HepG2 (cell line): ENCODE results near the gene NVL. TPM values are rescaled to one million over a fixed set of nuclear protein-coding genes. Genes with fewer than 3 reads are reported as not detected.

Experiments used
- CBX5 ChIP-seq: sonication (generic); formaldehyde crosslinking; IDR thresholded peaks from 2 replicates; pipeline ENCODE4 v1.4.0; 2020; ENCODE audit warnings: missing genetic modification reagents, borderline replicate concordance
- CREM ChIP-seq, 2 experiments: sonication (generic) in 1 of 2; formaldehyde crosslinking in 1 of 2; IDR thresholded peaks; 2 replicates each; pipeline versions ENCODE4 v1.4.0 to v1.6.1; 2016 to 2020; ENCODE audit warnings: antibody characterized with exemption in 1 of 2, mild to moderate bottlenecking in 1 of 2, missing genetic modification reagents in 1 of 2
- FOXA3 ChIP-seq: IDR thresholded peaks from 2 replicates; pipeline ENCODE4 v1.6.1; 2016; ENCODE audit warnings: missing genetic modification reagents, missing compliant biosample characterization
- GABPA ChIP-seq, 2 experiments: IDR thresholded peaks; 2 replicates each; pipeline ENCODE4 v1.6.1; 2011 to 2016; ENCODE audit warnings: low read depth in 2 of 2, low read length in 1 of 2, missing biosample characterization in 1 of 2, missing genetic modification characterization in 1 of 2
- HDAC1 ChIP-seq: sonication (generic); formaldehyde crosslinking; IDR thresholded peaks from 2 replicates; pipeline ENCODE4 v1.5.1; 2020; ENCODE audit warnings: mild to moderate bottlenecking, missing genetic modification reagents
- MEIS1 ChIP-seq: sonication (generic); formaldehyde crosslinking; IDR thresholded peaks from 2 replicates; pipeline ENCODE4 v1.9.0; 2021; ENCODE audit warnings: mild to moderate bottlenecking, missing genetic modification reagents, moderate library complexity, borderline replicate concordance
- PAXIP1 ChIP-seq: sonication (generic); formaldehyde crosslinking; conservative IDR thresholded peaks from 2 replicates; pipeline ENCODE4 v1.4.0; 2020; ENCODE audit warnings: mild to moderate bottlenecking, missing genetic modification reagents, moderate library complexity
- PHB2 ChIP-seq: fragments of 450-650 bp; IDR thresholded peaks from 2 replicates; pipeline ENCODE4 v1.6.1; 2018; ENCODE audit not compliant: partially characterized antibody
- RAD51 ChIP-seq: fragments of 450-650 bp; IDR thresholded peaks from 2 replicates; pipeline ENCODE4 v1.6.1; 2016; ENCODE audit warnings: borderline replicate concordance
- RCOR2 ChIP-seq: IDR thresholded peaks from 2 replicates; pipeline ENCODE4 v1.6.1; 2016; ENCODE audit warnings: missing biosample characterization, missing genetic modification reagents
- THAP11 ChIP-seq: IDR thresholded peaks from 2 replicates; pipeline ENCODE4 v1.6.1; 2016; ENCODE audit warnings: missing biosample characterization, missing genetic modification reagents
- ZNF121 ChIP-seq: sonication (generic); formaldehyde crosslinking; IDR thresholded peaks from 2 replicates; pipeline ENCODE4 v1.5.0; 2020; ENCODE audit warnings: mild to moderate bottlenecking, missing genetic modification reagents
- ZNF276 ChIP-seq: sonication (generic); formaldehyde crosslinking; IDR thresholded peaks from 2 replicates; pipeline ENCODE4 v1.4.0; 2020; ENCODE audit warnings: mild to moderate bottlenecking, low read depth, missing genetic modification reagents
- ZNF280B ChIP-seq: sonication (generic); formaldehyde crosslinking; IDR thresholded peaks from 2 replicates; pipeline ENCODE4 v1.5.0; 2020; ENCODE audit warnings: missing genetic modification reagents, mild to moderate bottlenecking, borderline replicate concordance
- ZNF431 ChIP-seq: sonication (generic); formaldehyde crosslinking; IDR thresholded peaks from 2 replicates; pipeline ENCODE4 v1.9.0; 2022; ENCODE audit warnings: missing genetic modification reagents, low read depth, mild to moderate bottlenecking, borderline replicate concordance
- ZNF451 ChIP-seq: sonication (generic); formaldehyde crosslinking; IDR thresholded peaks from 2 replicates; pipeline ENCODE4 v1.5.0; 2020; ENCODE audit warnings: mild to moderate bottlenecking, missing genetic modification reagents
- ZNF496 ChIP-seq: sonication (generic); formaldehyde crosslinking; IDR thresholded peaks from 2 replicates; pipeline ENCODE4 v1.8.1; 2023; ENCODE audit warnings: mild to moderate bottlenecking, moderate library complexity, missing genetic modification reagents; ENCODE audit not compliant: insufficient replicate concordance
- ZNF530 ChIP-seq: sonication (generic); formaldehyde crosslinking; IDR thresholded peaks from 2 replicates; pipeline ENCODE4 v1.5.0; 2020; ENCODE audit warnings: low read depth, mild to moderate bottlenecking, missing genetic modification reagents
- ZNF564 ChIP-seq: sonication (generic); formaldehyde crosslinking; IDR thresholded peaks from 2 replicates; pipeline ENCODE4 v1.8.1; 2023; ENCODE audit warnings: mild to moderate bottlenecking, missing genetic modification reagents
- ZNF747 ChIP-seq: sonication (generic); formaldehyde crosslinking; IDR thresholded peaks from 2 replicates; pipeline ENCODE4 v1.8.1; 2023; ENCODE audit warnings: missing genetic modification reagents, mild to moderate bottlenecking, borderline replicate concordance
- ZNF782 ChIP-seq: sonication (generic); formaldehyde crosslinking; IDR thresholded peaks from 2 replicates; pipeline ENCODE4 v1.4.0; 2020; ENCODE audit warnings: missing genetic modification reagents, mild to moderate bottlenecking, borderline replicate concordance
- ZSCAN21 ChIP-seq: sonication (generic); formaldehyde crosslinking; IDR thresholded peaks from 2 replicates; pipeline ENCODE4 v1.8.0; 2022; ENCODE audit warnings: mild to moderate bottlenecking, missing genetic modification reagents, moderate library complexity, borderline replicate concordance
- polyA plus RNA-seq, 8 experiments: library from polyadenylated mRNA; depleted of rRNA in 3 of 8; stranded (reverse) in 7 of 8; unstranded in 1 of 8; fragments of >200 nt; fragmentation: Illumina TruSeq in 4 of 8; extraction: Trizol in 4 of 8; gene quantifications; 2 replicates each; pipeline versions ENCODE4 v1.2.1 to v1.2.3, GENCODE V29; 2011 to 2016; ENCODE audit warnings: low read depth in 4 of 8, missing spikeins in 1 of 8, mixed read lengths in 1 of 8; ENCODE audit not compliant: insufficient read depth in 1 of 8
- total RNA-seq, 5 experiments: library from RNA; depleted of rRNA; stranded (reverse); fragments of >200 nt; fragmentation: Illumina TruSeq; extraction: Trizol; gene quantifications; 2 replicates each; pipeline ENCODE4 v1.2.3, GENCODE V29; 2016; ENCODE audit warnings: low read depth in 1 of 5

The NVL gene
- total and polyA plus RNA-seq, 2 of the 13 experiments (the other 11 are each of a cell fraction or from before 2014, with no cell fraction given): 8.3 to 21.0 TPM

GRCh38 chr1:224329842-224330753 lies at the start of gene NVL (continued):
- TF ChIP-seq RCOR2 (CRISPR knock-in tag) (no peak), GABPA (IDR thresholded peaks at IDR 0.05; ENCODE audit: low read depth, low read length) (peak; percentile 65), GABPA (CRISPR knock-in tag; IDR thresholded peaks at IDR 0.05; ENCODE audit: low read depth) (peak; percentile 88), ZNF431 (CRISPR knock-in tag) (no peak), ZNF451 (no peak), ZNF782 (no peak), ZNF280B (CRISPR knock-in tag) (peak; percentile 63; the same call in 1 of the 2 replicates), ZNF496 (CRISPR knock-in tag) (no peak), RAD51 (no peak), PAXIP1 (CRISPR knock-in tag) (peak; percentile 26; the same call in 1 of the 2 replicates), PHB2 (no peak), ZNF121 (CRISPR knock-in tag) (no peak), CREM (IDR thresholded peaks at IDR 0.05) (peak; percentile 72), CREM (CRISPR knock-in tag; IDR thresholded peaks at IDR 0.05) (no peak), MEIS1 (CRISPR knock-in tag) (no peak), CBX5 (CRISPR knock-in tag) (no peak; the same call in 1 of the 2 replicates), THAP11 (CRISPR knock-in tag) (peak; percentile 90), ZNF747 (CRISPR knock-in tag) (no peak), ZNF564 (CRISPR knock-in tag) (no peak), HDAC1 (CRISPR knock-in tag) (peak; percentile 88), ZSCAN21 (no peak; the same call in 1 of the 2 replicates), FOXA3 (CRISPR knock-in tag) (no peak; the same call in 1 of the 2 replicates), ZNF530 (CRISPR knock-in tag) (no peak), ZNF276 (no peak)
